IMR-90 (cell line): ENCODE results near the gene TEX14. TPM values are rescaled to one million over a fixed set of nuclear protein-coding genes. Genes with fewer than 3 reads are reported as not detected.

Experiments used
- ATAC-seq: fragments of 200-7000 bp; cut with Tn5 transposase; 2 replicates; pipeline ENCODE4 v1.9.1; 2020; ENCODE audit warnings: low read depth, mild to moderate bottlenecking, moderate library complexity
- BruUV-seq: library from RNA; stranded (reverse); fragments of 400-500 nt; replicated peaks from 2 replicates; lab custom pipeline; 2021; lab: Mats Ljungman, UMichigan
- CTCF ChIA-PET: fragments of 300-600 bp; formaldehyde crosslinking; extraction: SDS; loops from one replicate; lab custom pipeline; 2021; ENCODE audit warnings: antibody characterized with exemption; lab: Yijun Ruan, JAX
- POLR2A ChIA-PET: fragments of 300-600 bp; sonication (Branson Sonifier 250); formaldehyde crosslinking; loops from one replicate; lab custom pipeline; 2022; ENCODE audit warnings: antibody characterized with exemption; ENCODE audit not compliant: unreplicated experiment; lab: Charles Lee
- DNase-seq: peaks from one replicate; pipeline ENCODE4 v3.0.0; 2013
- H2AFZ ChIP-seq: replicated peaks from 2 replicates; pipeline ENCODE3; 2013; ENCODE audit warnings: low read length, mild to moderate bottlenecking; ENCODE audit not compliant: poor library complexity
- H2AK5ac ChIP-seq: 2 replicates; pipeline ENCODE4 v1.6.1; 2013; ENCODE audit warnings: low read depth, low read length, inconsistent platforms
- H2AK9ac ChIP-seq: replicated peaks from 2 replicates; pipeline ENCODE3; 2013; ENCODE audit warnings: mild to moderate bottlenecking, low read depth, low read length, moderate library complexity; ENCODE audit not compliant: poor library complexity
- H2BK120ac ChIP-seq: 2 replicates; pipeline ENCODE4 v1.6.1; 2013; ENCODE audit warnings: low read depth, low read length, inconsistent platforms
- H2BK15ac ChIP-seq: 3 replicates; pipeline ENCODE4 v1.6.1; 2013; ENCODE audit warnings: low read depth, low read length, inconsistent platforms
- H2BK20ac ChIP-seq: 2 replicates; pipeline ENCODE4 v1.6.1; 2013; ENCODE audit warnings: low read depth, mild to moderate bottlenecking, inconsistent platforms, low read length, moderate library complexity
- H2BK5ac ChIP-seq: 2 replicates; pipeline ENCODE4 v1.6.1; 2013; ENCODE audit warnings: mild to moderate bottlenecking, low read depth, low read length, inconsistent platforms; ENCODE audit not compliant: poor library complexity, severe bottlenecking
- H3K14ac ChIP-seq: replicated peaks from 2 replicates; pipeline ENCODE4 v1.6.1; 2013; ENCODE audit warnings: low read depth, low read length, inconsistent platforms
- H3K18ac ChIP-seq: 2 replicates; pipeline ENCODE4 v1.6.1; 2013; ENCODE audit warnings: low read depth, low read length, control low read depth
- H3K23ac ChIP-seq: 2 replicates; pipeline ENCODE4 v1.6.1; 2013; ENCODE audit warnings: low read depth, low read length, inconsistent platforms
- H3K27ac ChIP-seq: 2 replicates; pipeline ENCODE4 v1.5.1; 2013; ENCODE audit warnings: mild to moderate bottlenecking, control low read depth, low read length; ENCODE audit not compliant: insufficient read depth
- H3K27me3 ChIP-seq: 2 replicates; pipeline ENCODE4 v1.6.1; 2013; ENCODE audit warnings: low read length; ENCODE audit not compliant: control insufficient read depth, insufficient read depth
- H3K36me3 ChIP-seq: 2 replicates; pipeline ENCODE4 v1.6.1; 2013; ENCODE audit warnings: low read length, mixed read lengths; ENCODE audit not compliant: control insufficient read depth, insufficient read depth
- H3K4ac ChIP-seq: 2 replicates; pipeline ENCODE4 v1.6.1; 2013; ENCODE audit warnings: low read depth, low read length, inconsistent platforms
- H3K4me1 ChIP-seq: 2 replicates; pipeline ENCODE4 v1.6.1; 2013; ENCODE audit warnings: low read length, mixed read lengths; ENCODE audit not compliant: control insufficient read depth, insufficient read depth
- H3K4me2 ChIP-seq: 2 replicates; pipeline ENCODE4 v1.6.1; 2013; ENCODE audit warnings: low read depth, mild to moderate bottlenecking, control low read depth, low read length, moderate library complexity
- H3K4me3 ChIP-seq: 2 replicates; pipeline ENCODE4 v1.5.1; 2013; ENCODE audit warnings: low read depth, mild to moderate bottlenecking, control low read depth, low read length, moderate library complexity; ENCODE audit not compliant: insufficient read depth
- H3K56ac ChIP-seq: 2 replicates; pipeline ENCODE4 v1.6.1; 2013; ENCODE audit warnings: low read length, inconsistent platforms; ENCODE audit not compliant: insufficient read depth; ENCODE audit errors: extremely low read depth
- H3K79me1 ChIP-seq, 2 experiments: 2 replicates each; pipeline ENCODE4 v1.6.1; 2013; ENCODE audit warnings: low read length in 2 of 2, inconsistent platforms in 1 of 2, low read depth in 1 of 2
- H3K9ac ChIP-seq: 2 replicates; pipeline ENCODE4 v1.6.1; 2013; ENCODE audit warnings: low read depth, low read length, control low read depth
- H3K9me1 ChIP-seq: 2 replicates; pipeline ENCODE4 v1.6.1; 2013; ENCODE audit warnings: low read length, inconsistent platforms; ENCODE audit not compliant: insufficient read depth
- H3K9me3 ChIP-seq: 2 replicates; pipeline ENCODE4 v1.6.1; 2013; ENCODE audit warnings: low read length; ENCODE audit not compliant: control insufficient read depth, insufficient read depth
- H4K20me1 ChIP-seq: 2 replicates; pipeline ENCODE4 v1.6.1; 2013; ENCODE audit warnings: low read length, inconsistent platforms; ENCODE audit not compliant: insufficient read depth
- H4K5ac ChIP-seq: 2 replicates; pipeline ENCODE4 v1.6.1; 2013; ENCODE audit warnings: mild to moderate bottlenecking, low read depth, low read length, control low read depth
- H4K8ac ChIP-seq, 2 experiments: 2 replicates each; pipeline ENCODE4 v1.6.1; 2013; ENCODE audit warnings: low read depth in 2 of 2, low read length in 2 of 2, control low read depth in 1 of 2, inconsistent platforms in 1 of 2
- H4K91ac ChIP-seq: 2 replicates; pipeline ENCODE4 v1.6.1; 2013; ENCODE audit warnings: low read depth, low read length, inconsistent platforms; ENCODE audit not compliant: insufficient read depth
- FOS ChIP-seq: fragments of 150-350 bp; IDR thresholded peaks from 2 replicates; pipeline ENCODE4 v1.6.1; 2016; ENCODE audit warnings: low read depth, low read length
- MAZ ChIP-seq: IDR thresholded peaks from 2 replicates; pipeline ENCODE4 v1.6.1; 2012; ENCODE audit warnings: low read depth, mild to moderate bottlenecking, low read length, improper control_type of control experiment, moderate library complexity, borderline replicate concordance
- NFE2L2 ChIP-seq: fragments of 150-350 bp; IDR thresholded peaks from 2 replicates; pipeline ENCODE4 v1.6.1; 2016; ENCODE audit warnings: low read depth, mild to moderate bottlenecking, low read length
- POLR2A ChIP-seq: IDR thresholded peaks from 2 replicates; pipeline ENCODE4 v1.6.1; 2012; ENCODE audit warnings: mild to moderate bottlenecking, low read depth, low read length
- RFX5 ChIP-seq: IDR thresholded peaks from 2 replicates; pipeline ENCODE4 v1.8.0; 2012; ENCODE audit warnings: low read depth, mild to moderate bottlenecking, low read length, moderate library complexity
- SMC3 ChIP-seq: fragments of 150-350 bp; IDR thresholded peaks from 2 replicates; pipeline ENCODE4 v1.6.1; 2016; ENCODE audit warnings: low read depth, mild to moderate bottlenecking, antibody characterized with exemption, low read length, moderate library complexity
- WGBS, 2 experiments: methylation state at CpG; one replicate each; pipeline versions ENCODE4 v1.1.5 to v1.1.7; 2013; ENCODE audit warnings: missing lambda C conversion rate in 2 of 2; ENCODE audit not compliant: insufficient read length in 1 of 2; ENCODE audit errors: extremely low coverage in 2 of 2; 5-methylcytosine and 5-hydroxymethylcytosine counted together
- dilution Hi-C: fragments of 300-500 bp; cut with HindIII; formaldehyde crosslinking; loops from one replicate; pipeline ENCODE4 v1.14.3; 2018; ENCODE audit warnings: low sequenced_read_pairs; ENCODE audit not compliant: unreplicated experiment
- in situ Hi-C: fragments of 300-500 bp; cut with MboI; formaldehyde crosslinking; loops from 3 replicates; pipeline ENCODE4 v1.14.3; 2019; ENCODE audit warnings: low sequenced_read_pairs, inconsistent platforms, mixed read lengths
- intact Hi-C: fragments of 100-400 bp; cut with micrococcal nuclease; formaldehyde crosslinking; loops from 2 replicates; pipeline ENCODE4 v1.10.0; 2022
- polyA plus RNA-seq, 3 experiments: library from polyadenylated mRNA; depleted of rRNA; stranded (reverse); fragments of >200 nt; gene quantifications; 2 replicates each; pipeline ENCODE4 v1.2.3, GENCODE V29; 2012; ENCODE audit warnings: low replicate concordance in 1 of 3
- total RNA-seq: library from RNA; depleted of rRNA; stranded (reverse); fragments of >200 nt; gene quantifications from 2 replicates; pipeline ENCODE4 v1.2.3, GENCODE V29; 2012
- TF ChIP-seq, protein P1 (sequence below): conservative IDR thresholded peaks from 2 replicates; pipeline ENCODE4 v1.5.1; 2012; ENCODE audit warnings: mild to moderate bottlenecking, low read depth, low read length, improper control_type of control experiment
- TF ChIP-seq, protein P2 (sequence below): fragments of 150-350 bp; IDR thresholded peaks from 2 replicates; pipeline ENCODE4 v1.6.1; 2016; ENCODE audit warnings: low read depth, mild to moderate bottlenecking, low read length, moderate library complexity, borderline replicate concordance

Gene TEX14
- total and polyA plus RNA-seq, 2 of the 4 experiments (the other 2 are of a cell fraction) = not detected

DNA sequence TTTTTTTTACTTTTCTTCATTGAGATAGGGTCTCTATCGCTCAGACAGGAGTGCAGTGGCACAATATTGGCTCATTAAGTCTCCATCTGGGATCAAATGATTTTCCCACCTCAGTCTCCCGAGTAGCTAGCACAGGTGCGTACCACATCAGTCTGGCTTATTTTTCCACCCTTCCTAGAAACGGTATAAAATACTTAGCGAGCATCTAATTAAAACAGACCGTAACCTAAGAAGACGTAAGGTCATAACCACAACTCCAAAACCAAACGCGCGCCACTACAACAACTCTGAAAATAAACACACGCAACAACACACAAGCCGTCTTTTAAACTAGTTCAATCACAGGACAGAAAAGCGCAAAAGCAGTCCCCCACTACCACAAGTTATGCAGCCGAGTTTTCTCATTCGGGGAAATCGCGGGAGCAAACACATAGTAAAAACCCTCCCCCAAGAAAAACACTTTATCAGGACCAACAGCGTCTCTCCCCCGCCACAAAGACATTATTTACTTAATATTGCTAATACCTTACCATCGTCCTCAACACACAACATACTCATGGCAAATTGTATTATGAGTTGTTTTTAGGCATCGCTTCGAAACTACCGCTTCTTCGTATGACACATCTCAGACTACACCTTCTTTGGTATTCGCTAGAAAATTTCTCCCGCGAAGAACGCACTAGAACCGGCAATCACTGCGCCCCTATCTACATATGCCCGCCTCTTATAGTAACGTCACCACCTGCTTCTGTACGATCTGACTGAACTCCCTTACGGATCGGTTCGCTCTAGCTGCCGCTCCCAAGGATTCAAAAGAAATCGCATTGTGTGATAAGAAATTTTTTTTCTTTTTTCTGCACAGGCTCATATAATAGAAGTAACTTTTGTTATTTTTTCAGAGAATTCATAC is 32.8 kb downstream of the TEX14 start:
- H4K20me1 ChIP-seq = no peaks in the 10 kb centered on the region; the same call in 1 of the 2 replicates
- H2AFZ ChIP-seq = peak overlapping the region; percentile 5
- H3K4me3 ChIP-seq = peak overlapping the region; percentile 22
- H4K5ac ChIP-seq = peak overlapping the region; percentile 51
- H3K9me1 ChIP-seq = no peaks in the 10 kb centered on the region
- no peaks in the 10 kb centered on the region for H3K36me3 ChIP-seq
- H3K9me3 ChIP-seq = no peaks in the 10 kb centered on the region
- H3K56ac ChIP-seq = peak overlapping the region; percentile 99
- TF ChIP-seq, protein P1, sequence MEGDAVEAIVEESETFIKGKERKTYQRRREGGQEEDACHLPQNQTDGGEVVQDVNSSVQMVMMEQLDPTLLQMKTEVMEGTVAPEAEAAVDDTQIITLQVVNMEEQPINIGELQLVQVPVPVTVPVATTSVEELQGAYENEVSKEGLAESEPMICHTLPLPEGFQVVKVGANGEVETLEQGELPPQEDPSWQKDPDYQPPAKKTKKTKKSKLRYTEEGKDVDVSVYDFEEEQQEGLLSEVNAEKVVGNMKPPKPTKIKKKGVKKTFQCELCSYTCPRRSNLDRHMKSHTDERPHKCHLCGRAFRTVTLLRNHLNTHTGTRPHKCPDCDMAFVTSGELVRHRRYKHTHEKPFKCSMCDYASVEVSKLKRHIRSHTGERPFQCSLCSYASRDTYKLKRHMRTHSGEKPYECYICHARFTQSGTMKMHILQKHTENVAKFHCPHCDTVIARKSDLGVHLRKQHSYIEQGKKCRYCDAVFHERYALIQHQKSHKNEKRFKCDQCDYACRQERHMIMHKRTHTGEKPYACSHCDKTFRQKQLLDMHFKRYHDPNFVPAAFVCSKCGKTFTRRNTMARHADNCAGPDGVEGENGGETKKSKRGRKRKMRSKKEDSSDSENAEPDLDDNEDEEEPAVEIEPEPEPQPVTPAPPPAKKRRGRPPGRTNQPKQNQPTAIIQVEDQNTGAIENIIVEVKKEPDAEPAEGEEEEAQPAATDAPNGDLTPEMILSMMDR = no peak
- TF ChIP-seq MAZ (peak; percentile 66; the same call in 1 of the 2 replicates), SMC3 (0 out of 2 replicates have a peak, but pooled peaks have one; percentile 27), FOS (peak; percentile 28; the same call in 1 of the 2 replicates), RFX5 (no peak), NFE2L2 (peak; percentile 48; the same call in 1 of the 2 replicates), POLR2A (peak; percentile 100)
- TF ChIP-seq, protein P2, sequence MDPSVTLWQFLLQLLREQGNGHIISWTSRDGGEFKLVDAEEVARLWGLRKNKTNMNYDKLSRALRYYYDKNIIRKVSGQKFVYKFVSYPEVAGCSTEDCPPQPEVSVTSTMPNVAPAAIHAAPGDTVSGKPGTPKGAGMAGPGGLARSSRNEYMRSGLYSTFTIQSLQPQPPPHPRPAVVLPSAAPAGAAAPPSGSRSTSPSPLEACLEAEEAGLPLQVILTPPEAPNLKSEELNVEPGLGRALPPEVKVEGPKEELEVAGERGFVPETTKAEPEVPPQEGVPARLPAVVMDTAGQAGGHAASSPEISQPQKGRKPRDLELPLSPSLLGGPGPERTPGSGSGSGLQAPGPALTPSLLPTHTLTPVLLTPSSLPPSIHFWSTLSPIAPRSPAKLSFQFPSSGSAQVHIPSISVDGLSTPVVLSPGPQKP = 0 out of 2 replicates have a peak, but pooled peaks have one; percentile 14
- peak; percentile 94 for ATAC-seq
- WGBS, 2 experiments = 2% methylated on average over 6 of the region's 38 CpGs; no CpG with 5 or more reads in 1 of the 2 experiments
- H3K9ac ChIP-seq = peak overlapping the region; percentile 79
- in situ Hi-C loops = no loop called here
- ChIA-PET POLR2A (interaction anchor here (0.7 to 2.3 kb wide), 2 partner anchors 27 to 33 kb away, joined by 3 to 8 read pairs; partner anchors contain the start of gene TEX14), CTCF (no interaction called here)
- peak overlapping the region; percentile 37 to 99 for H4K8ac ChIP-seq
- H2AK5ac ChIP-seq = peak overlapping the region; percentile 31; the same call in 1 of the 2 replicates
- peak overlapping the region; percentile 96 for H2BK5ac ChIP-seq
- H3K27ac ChIP-seq = peak overlapping the region; percentile 82
- H3K4me1 ChIP-seq = no peaks in the 10 kb centered on the region
- dilution Hi-C loops = no loop called here
- H2AK9ac ChIP-seq = no peak overlapping the region
- peak overlapping the region; percentile 99 for H2BK120ac ChIP-seq
- peak overlapping the region; percentile 96 for H3K14ac ChIP-seq
- peak overlapping the region; percentile 98 for H4K91ac ChIP-seq
- H3K4me2 ChIP-seq = peak overlapping the region; percentile 67
- no peaks in the 10 kb centered on the region for H3K27me3 ChIP-seq
- H3K23ac ChIP-seq = peak overlapping the region; percentile 97
- TSS peak; percentile 100 for BruUV-seq
- no peak overlapping the region; the same call in 2 of the 3 replicates for H2BK15ac ChIP-seq
- peak; percentile 99 for DNase-seq
- no peaks in the 10 kb centered on the region for H3K79me1 ChIP-seq
- H3K4ac ChIP-seq = peak overlapping the region; percentile 97
- H3K18ac ChIP-seq = peak overlapping the region; percentile 90
- H2BK20ac ChIP-seq = peak overlapping the region; percentile 99
- intact Hi-C loops = loop anchor here (1.0 to 10.0 kb wide), 5 partner anchors 28 to 343 kb away; no protein-coding TSS in a partner anchor
